CD4-positive, alpha-beta memory T cell (primary cell): ENCODE measurements around the gene TOP3B. TPM values are rescaled to one million over a fixed set of nuclear protein-coding genes. Genes with fewer than 3 reads are reported as not detected.
"Not testable (repeated sequence)": the region's sequence is repeated elsewhere in the genome, so short reads cannot be mapped to it uniquely, and the experiment has no call there.

ENCODE experiments used
- CTCF ChIA-PET: fragments of 350-600 bp; sonication (Branson Sonifier 250); formaldehyde crosslinking; loops from one replicate; lab custom pipeline; 2021; ENCODE audit warnings: inconsistent platforms; ENCODE audit not compliant: partially characterized antibody; lab: Charles Lee
- POLR2A ChIA-PET: fragments of 350-600 bp; sonication (Branson Sonifier 250); formaldehyde crosslinking; loops from one replicate; lab custom pipeline; 2021; ENCODE audit not compliant: partially characterized antibody; lab: Charles Lee
- DNase-seq, 5 donors: peaks; one replicate each; pipeline versions ENCODE4 v3.0.0 to v3.0.0-alpha.2; 2020 to 2022; ENCODE audit warnings: mixed read lengths in 1 of 5
- H3K27ac ChIP-seq: one replicate; pipeline ENCODE4 v1.7.0; 2013; ENCODE audit warnings: low read depth, low read length
- H3K27me3 ChIP-seq: 2 replicates; pipeline ENCODE4 v1.7.0; 2013; ENCODE audit warnings: mild to moderate bottlenecking, low read length, moderate library complexity; ENCODE audit not compliant: insufficient read depth
- H3K36me3 ChIP-seq: 2 replicates; pipeline ENCODE4 v1.7.0; 2013; ENCODE audit warnings: mild to moderate bottlenecking, low read length, moderate library complexity; ENCODE audit not compliant: insufficient read depth
- H3K4me1 ChIP-seq: 2 replicates; pipeline ENCODE4 v1.7.0; 2013; ENCODE audit warnings: mild to moderate bottlenecking, low read length, moderate library complexity; ENCODE audit not compliant: insufficient read depth
- H3K4me3 ChIP-seq, 2 donors: one replicate each; pipeline ENCODE4 v1.7.0; 2013; ENCODE audit warnings: low read length in 2 of 2, mild to moderate bottlenecking in 1 of 2
- H3K9me3 ChIP-seq, 2 donors: one replicate each; pipeline ENCODE4 v1.7.0; 2013; ENCODE audit warnings: low read length in 2 of 2, control low read depth in 1 of 2; ENCODE audit not compliant: control insufficient read depth in 1 of 2
- H3K27ac Mint-ChIP-seq, 7 donors: one replicate each; pipeline ENCODE4 v1.8.0; 2020 to 2021; ENCODE audit warnings: mixed read lengths in 7 of 7, mild to moderate bottlenecking in 6 of 7, inconsistent platforms in 3 of 7, moderate library complexity in 3 of 7
- H3K27me3 Mint-ChIP-seq, 2 donors: one replicate each; pipeline ENCODE4 v1.8.0; 2020 to 2021; ENCODE audit warnings: mixed read lengths in 2 of 2
- H3K36me3 Mint-ChIP-seq, 2 donors: one replicate each; pipeline ENCODE4 v1.8.0; 2020 to 2021; ENCODE audit warnings: mixed read lengths in 2 of 2, inconsistent platforms in 1 of 2, mild to moderate bottlenecking in 1 of 2
- H3K4me1 Mint-ChIP-seq, 4 donors: one replicate each; pipeline ENCODE4 v1.8.0; 2020 to 2021; ENCODE audit warnings: mixed read lengths in 4 of 4, mild to moderate bottlenecking in 1 of 4
- H3K4me3 Mint-ChIP-seq, 8 donors: one replicate each; pipeline ENCODE4 v1.8.0; 2020 to 2021; ENCODE audit warnings: mixed read lengths in 8 of 8, mild to moderate bottlenecking in 7 of 8, moderate library complexity in 6 of 8, inconsistent platforms in 3 of 8
- H3K9me3 Mint-ChIP-seq, 8 donors: one replicate each; pipeline ENCODE4 v1.8.0; 2020 to 2021; ENCODE audit warnings: mixed read lengths in 8 of 8, mild to moderate bottlenecking in 5 of 8, inconsistent platforms in 3 of 8, moderate library complexity in 1 of 8
- intact Hi-C: fragments of 100-400 bp; cut with micrococcal nuclease; formaldehyde crosslinking; loops from one replicate; pipeline ENCODE4 v1.15.1; 2023
- polyA plus RNA-seq, 2 donors: library from polyadenylated mRNA; unstranded; fragments of 300-500 nt; fragmentation: Illumina TruSeq; gene quantifications; one replicate each; pipeline ENCODE4 v1.2.3, GENCODE V29; 2021
- total RNA-seq, 2 experiments: library from RNA; stranded (reverse); gene quantifications; one replicate each; pipeline ENCODE4 v1.2.3, GENCODE V29; 2021

TOP3B gene
- total and polyA plus RNA-seq, 4 experiments from 2014 or later = 8.6 to 81.1 (median 46.9) TPM

- ChIA-PET POLR2A (interaction anchor here (3.2 kb wide), 1 partner anchor 12 kb away, joined by 21 read pairs; the partner anchor contains the start of gene PPM1F), CTCF (interaction anchor here (1.2 to 6.1 kb wide), 3 partner anchors 11 to 32 kb away, joined by 3 to 85 read pairs (median 6); partner anchors contain the start of gene PPM1F)
- Histone ChIP-seq H3K36me3 (peaks cover 5% of the 10 kb centered on the region), H3K27me3 (no peaks in the 10 kb centered on the region), H3K4me3 (no peak overlapping the region), H3K4me1 (peaks cover 26% of the 10 kb centered on the region), H3K9me3 (no peaks in the 10 kb centered on the region), H3K27ac (no peak overlapping the region)
- Mint-ChIP-seq H3K36me3 (peaks cover 10 to 20% of the 10 kb centered on the region in 2 donors), H3K9me3 (no peaks in the 10 kb centered on the region), H3K27ac (peak overlapping the region in 5 of 7 donors; percentile 23 to 80 (median 36)), H3K4me1 (peaks cover 16 to 58% (median 29%) of the 10 kb centered on the region in 4 donors), H3K4me3 (no peak overlapping the region), H3K27me3 (no peaks in the 10 kb centered on the region)
- intact Hi-C loops = no loop called here
- DNase-seq = no peak
Measured at GRCh38 chr22:21940521-21940920, 42.1 kb downstream of the TOP3B start.

DNA sequence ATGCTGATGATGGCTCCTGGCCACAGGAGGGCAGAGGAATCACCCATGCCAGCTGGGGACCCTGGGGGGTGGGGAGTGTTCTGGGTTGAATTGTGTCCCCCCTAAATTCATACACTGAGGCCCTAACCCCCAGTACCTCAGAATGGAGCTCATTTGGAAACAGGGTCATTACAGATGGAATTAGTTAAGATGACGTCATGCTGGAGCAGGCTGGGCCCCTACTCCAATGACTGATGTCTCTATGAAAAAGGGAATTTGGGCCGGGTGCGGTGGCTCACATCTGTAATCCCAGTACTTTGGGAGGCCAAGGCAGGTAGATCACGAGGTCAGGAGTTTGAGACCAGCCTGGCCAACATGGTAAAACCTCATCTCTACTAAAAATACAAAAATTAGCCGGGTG lies 42.7 kb downstream of the TOP3B start:
- not testable (repeated sequence) for H3K36me3 ChIP-seq, H3K27me3 ChIP-seq, H3K4me3 ChIP-seq, H3K27ac ChIP-seq, H3K9me3 ChIP-seq, DNase-seq, H3K4me3 Mint-ChIP-seq, H3K27me3 Mint-ChIP-seq, H3K9me3 Mint-ChIP-seq
- peaks cover 16 to 58% (median 29%) of the 10 kb centered on the region in 4 donors for H3K4me1 Mint-ChIP-seq
- intact Hi-C loops = loop anchor here (2.0 kb wide), 1 partner anchor 13 kb away; the partner anchor contains the start of gene PPM1F
- peaks cover 26% of the 10 kb centered on the region for H3K4me1 ChIP-seq
- H3K36me3 Mint-ChIP-seq = peaks cover 9 to 17% of the 10 kb centered on the region in 2 donors
- peak overlapping the region in 2 of 7 donors; percentile 12 to 70 for H3K27ac Mint-ChIP-seq
- CTCF ChIA-PET = interaction anchor here (1.2 to 6.1 kb wide), 3 partner anchors 11 to 32 kb away, joined by 3 to 85 read pairs (median 6); partner anchors contain the start of gene PPM1F
- POLR2A ChIA-PET = interaction anchor here (3.2 kb wide), 1 partner anchor 13 kb away, joined by 21 read pairs; the partner anchor contains the start of gene PPM1F

DNA sequence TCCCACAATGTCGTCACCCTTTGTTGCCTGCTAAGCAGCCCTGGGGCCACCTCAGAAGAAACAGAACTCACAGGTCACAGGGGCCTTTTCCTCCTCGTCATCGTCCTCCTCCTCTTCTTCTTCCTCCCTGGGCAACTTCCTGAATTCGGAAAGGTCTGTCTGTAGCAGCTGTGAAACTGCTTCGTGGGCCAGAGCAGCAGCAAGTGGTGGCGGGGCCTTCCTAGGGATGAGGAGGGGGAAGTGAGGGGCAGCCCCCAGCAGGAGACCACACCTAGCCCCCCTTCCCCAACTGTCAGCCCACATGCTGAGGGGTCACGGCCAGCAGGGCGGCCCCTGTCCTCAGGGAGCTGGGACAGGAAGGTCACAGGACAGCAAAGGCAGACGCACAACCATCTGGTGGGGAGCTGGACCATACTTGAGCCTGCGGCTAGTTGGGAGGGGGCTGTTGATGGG lies 43.1 kb downstream of the TOP3B start:
- intact Hi-C loops = loop anchor here (2.0 kb wide), 1 partner anchor 13 kb away; the partner anchor contains the start of gene PPM1F
- DNase-seq = no peak
- Histone ChIP-seq H3K4me1 (peaks cover 26% of the 10 kb centered on the region), H3K4me3 (no peak overlapping the region), H3K36me3 (no peaks in the 10 kb centered on the region), H3K27ac (no peak overlapping the region), H3K27me3 (no peaks in the 10 kb centered on the region), H3K9me3 (no peaks in the 10 kb centered on the region)
- Mint-ChIP-seq H3K4me1 (peaks cover 16 to 58% (median 29%) of the 10 kb centered on the region in 4 donors), H3K36me3 (peaks cover 8 to 16% of the 10 kb centered on the region in 2 donors), H3K27me3 (no peaks in the 10 kb centered on the region), H3K4me3 (peak overlapping the region in 6 of 8 donors; percentile 32 to 63 (median 50)), H3K27ac (peak overlapping the region in 5 of 7 donors; percentile 3 to 79 (median 64)), H3K9me3 (no peaks in the 10 kb centered on the region)
- ChIA-PET POLR2A (interaction anchor here (3.2 kb wide), 1 partner anchor 13 kb away, joined by 21 read pairs; the partner anchor contains the start of gene PPM1F), CTCF (interaction anchor here (1.2 to 6.1 kb wide), 3 partner anchors 12 to 33 kb away, joined by 3 to 85 read pairs (median 6); partner anchors contain the start of gene PPM1F)

DNA sequence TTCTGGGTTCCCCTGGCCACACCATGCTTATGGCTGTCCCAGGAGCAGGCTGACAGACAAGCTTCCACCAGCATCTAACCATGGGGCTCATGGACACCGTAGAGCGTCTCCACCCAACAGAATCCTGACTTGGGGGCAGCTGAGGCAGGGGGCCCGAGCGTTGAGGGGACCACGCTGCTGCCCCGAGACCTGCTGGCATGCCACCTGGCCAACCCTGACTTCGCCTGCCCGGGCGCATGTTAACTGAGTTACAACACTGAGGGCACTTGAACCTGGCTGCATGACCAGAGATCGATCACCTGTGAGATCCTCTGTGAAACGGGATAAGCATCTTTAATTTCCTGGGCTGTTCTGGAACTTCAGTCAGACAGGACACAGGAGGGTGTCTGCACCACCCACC lies 43.7 kb downstream of the TOP3B start:
- Mint-ChIP-seq H3K4me1 (peaks cover 16 to 58% (median 29%) of the 10 kb centered on the region in 4 donors), H3K27me3 (no peaks in the 10 kb centered on the region), H3K36me3 (peaks cover 8 to 16% of the 10 kb centered on the region in 2 donors), H3K9me3 (no peaks in the 10 kb centered on the region), H3K27ac (peak overlapping the region; percentile 64 to 95 (median 83)), H3K4me3 (peak overlapping the region in 7 of 8 donors; percentile 75 to 89 (median 84))
- H3K9me3 ChIP-seq = no peaks in the 10 kb centered on the region
- no peaks in the 10 kb centered on the region for H3K27me3 ChIP-seq
- CTCF ChIA-PET = interaction anchor here (1.4 to 6.1 kb wide), 4 partner anchors 12 to 172 kb away, joined by 3 to 85 read pairs (median 6); partner anchors contain the start of gene PPM1F
- H3K4me3 ChIP-seq = no peak overlapping the region
- POLR2A ChIA-PET = interaction anchor here (3.2 kb wide), 1 partner anchor 14 kb away, joined by 21 read pairs; the partner anchor contains the start of gene PPM1F
- H3K4me1 ChIP-seq = peaks cover 26% of the 10 kb centered on the region
- intact Hi-C loops = loop anchor here (1.0 to 2.0 kb wide), 2 partner anchors 14 to 226 kb away; partner anchors contain the start of gene PPM1F
- H3K27ac ChIP-seq = no peak overlapping the region
- H3K36me3 ChIP-seq = no peaks in the 10 kb centered on the region
- DNase-seq = no peak

DNA sequence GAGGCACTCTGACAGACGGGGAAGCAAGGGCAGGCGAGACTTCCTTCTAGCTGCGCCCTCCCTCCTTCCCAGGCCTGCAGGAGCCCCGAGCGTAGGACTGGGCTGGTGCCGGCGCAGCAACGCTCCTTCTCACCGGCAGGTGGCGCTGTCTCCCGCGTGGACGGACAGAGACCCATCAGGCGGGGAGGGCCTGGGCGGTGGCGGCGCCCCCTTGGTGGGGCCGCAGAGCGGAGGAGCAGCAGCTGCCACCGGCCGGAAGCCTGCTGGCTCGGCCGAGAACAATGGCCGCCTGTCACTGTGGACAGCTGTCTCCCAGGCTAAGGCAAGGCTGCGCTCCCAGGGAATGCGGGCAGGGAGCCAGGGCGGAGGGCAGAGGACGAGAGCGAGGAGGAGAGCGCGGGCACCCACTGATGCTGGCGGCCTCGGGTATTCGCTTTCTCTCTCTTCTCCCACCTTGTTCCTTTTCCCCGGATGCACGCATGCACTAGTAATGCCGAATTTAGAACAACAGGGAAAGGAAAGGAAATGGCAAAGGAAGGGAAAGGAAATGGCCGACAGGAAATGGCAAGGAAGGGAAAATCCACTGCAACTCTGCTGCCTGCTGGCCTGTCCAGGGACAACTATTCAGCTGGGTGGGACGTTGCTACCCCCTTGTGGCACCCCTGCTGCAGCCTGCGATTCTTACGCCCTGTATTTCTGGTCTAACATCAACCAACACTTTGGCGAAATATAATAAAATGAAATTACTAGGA lies 44.3 kb downstream of the TOP3B start:
- Histone ChIP-seq H3K27ac (peak overlapping the region; percentile 63), H3K9me3 (no peaks in the 10 kb centered on the region), H3K36me3 (peaks cover 1% of the 10 kb centered on the region), H3K27me3 (no peaks in the 10 kb centered on the region), H3K4me3 (peak overlapping the region; percentile 24 to 75), H3K4me1 (peaks cover 26% of the 10 kb centered on the region)
- peak; percentile 83 to 88 (median 84) for DNase-seq
- Mint-ChIP-seq H3K36me3 (peaks cover 8 to 16% of the 10 kb centered on the region in 2 donors), H3K9me3 (no peaks in the 10 kb centered on the region), H3K27ac (peak overlapping the region; percentile 64 to 95 (median 83)), H3K4me1 (peaks cover 16 to 58% (median 29%) of the 10 kb centered on the region in 4 donors), H3K27me3 (no peaks in the 10 kb centered on the region), H3K4me3 (peak overlapping the region; percentile 70 to 89 (median 84))
- ChIA-PET CTCF (interaction anchor here (1.2 to 6.1 kb wide), 6 partner anchors 13 to 171 kb away, joined by 3 to 85 read pairs (median 5); partner anchors contain the start of gene PPM1F), POLR2A (interaction anchor here (0.5 to 3.2 kb wide), 4 partner anchors 14 to 225 kb away, joined by 3 to 21 read pairs (median 3); partner anchors contain the start of gene PPM1F)
- intact Hi-C loops = loop anchor here (1.0 to 2.0 kb wide), 2 partner anchors 15 to 225 kb away; partner anchors contain the start of gene PPM1F

DNA sequence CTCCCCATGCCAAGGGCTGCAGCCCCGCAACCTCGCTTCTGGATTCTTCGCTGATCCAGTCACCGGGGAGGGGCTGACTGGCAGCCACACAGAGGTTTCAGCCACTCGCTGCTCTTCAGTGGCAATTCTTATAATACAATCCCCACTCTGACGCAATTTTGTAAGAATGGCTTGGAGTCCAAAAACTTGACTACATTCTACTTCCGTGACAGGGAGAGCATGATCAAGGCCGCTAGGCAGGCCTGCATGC lies 44.8 kb downstream of the TOP3B start:
- intact Hi-C loops = loop anchor here (1.0 to 2.0 kb wide), 2 partner anchors 15 to 224 kb away; partner anchors contain the start of gene PPM1F
- H3K4me3 ChIP-seq = peak overlapping the region in 1 of 2 donors; percentile 75
- peak overlapping the region in 5 of 7 donors; percentile 79 to 95 (median 90) for H3K27ac Mint-ChIP-seq

More for the DNA sequence above, 44.8 kb downstream of the TOP3B start:
- no peak for DNase-seq
- peaks cover 6% of the 10 kb centered on the region for H3K36me3 ChIP-seq
- peak overlapping the region; percentile 70 to 89 (median 84) for H3K4me3 Mint-ChIP-seq
- no peaks in the 10 kb centered on the region for H3K27me3 Mint-ChIP-seq
- ChIA-PET CTCF (interaction anchor here (1.2 to 6.1 kb wide), 6 partner anchors 14 to 171 kb away, joined by 3 to 85 read pairs (median 5); partner anchors contain the start of gene PPM1F), POLR2A (interaction anchor here (1.1 to 3.2 kb wide), 3 partner anchors 15 to 294 kb away, joined by 3 to 21 read pairs (median 3); partner anchors contain the start of gene PPM1F)
- H3K27me3 ChIP-seq = no peaks in the 10 kb centered on the region
- H3K36me3 Mint-ChIP-seq = peaks cover 11 to 16% of the 10 kb centered on the region in 2 donors
- no peaks in the 10 kb centered on the region for H3K9me3 ChIP-seq
- H3K9me3 Mint-ChIP-seq = no peaks in the 10 kb centered on the region
- peak overlapping the region; percentile 63 for H3K27ac ChIP-seq
- peaks cover 26% of the 10 kb centered on the region for H3K4me1 ChIP-seq
- peaks cover 16 to 54% (median 27%) of the 10 kb centered on the region in 4 donors for H3K4me1 Mint-ChIP-seq
